Fibroblast of the aortic adventitia (primary cell): ENCODE results near the gene HCN2. TPM values are rescaled to one million over a fixed set of nuclear protein-coding genes. Genes with fewer than 3 reads are reported as not detected.

Experiments used
- DNase-seq: peaks from one replicate; pipeline ENCODE4 v3.0.0-alpha.2; 2010; ENCODE audit warnings: low read depth
- H3K4me3 ChIP-seq: 2 replicates; pipeline ENCODE4 v1.5.1; 2011; ENCODE audit warnings: low read depth, mild to moderate bottlenecking, control low read depth, low read length, moderate library complexity
- total RNA-seq: library from RNA; depleted of rRNA; stranded (reverse); fragments of >200 nt; gene quantifications from 2 replicates; pipeline ENCODE4 v1.2.3, GENCODE V29; 2012; ENCODE audit warnings: low replicate concordance
- TF ChIP-seq, protein P1 (sequence below): IDR thresholded peaks from 2 replicates; pipeline ENCODE4 v1.5.1; 2011; ENCODE audit warnings: mild to moderate bottlenecking, low read length, control low read depth, inconsistent platforms; ENCODE audit not compliant: insufficient read depth

HCN2 gene
- total RNA-seq, 1 donor: 0.63 TPM

DNA sequence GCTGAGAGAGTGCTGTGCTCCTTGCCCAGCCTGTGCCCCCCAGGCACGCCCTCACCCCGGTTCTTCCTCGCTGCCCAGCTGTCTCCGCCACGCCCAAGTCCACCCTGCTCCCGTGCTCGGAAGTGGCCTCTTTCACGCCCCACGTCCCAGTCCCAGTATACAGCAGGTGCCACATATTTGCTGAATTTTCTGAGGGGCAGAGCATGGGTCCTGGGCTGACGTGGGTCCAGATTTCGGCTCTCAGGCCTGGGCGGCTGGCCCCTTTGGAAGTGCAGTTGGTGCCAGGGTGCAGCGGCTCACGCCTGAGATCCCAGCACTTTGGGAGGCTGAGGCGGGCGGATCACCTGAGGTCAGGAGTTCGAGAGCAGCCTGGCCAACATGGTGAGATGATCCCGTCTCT lies 3.4 kb downstream of the HCN2 start:
- no peak for DNase-seq
- TF ChIP-seq, protein P1, sequence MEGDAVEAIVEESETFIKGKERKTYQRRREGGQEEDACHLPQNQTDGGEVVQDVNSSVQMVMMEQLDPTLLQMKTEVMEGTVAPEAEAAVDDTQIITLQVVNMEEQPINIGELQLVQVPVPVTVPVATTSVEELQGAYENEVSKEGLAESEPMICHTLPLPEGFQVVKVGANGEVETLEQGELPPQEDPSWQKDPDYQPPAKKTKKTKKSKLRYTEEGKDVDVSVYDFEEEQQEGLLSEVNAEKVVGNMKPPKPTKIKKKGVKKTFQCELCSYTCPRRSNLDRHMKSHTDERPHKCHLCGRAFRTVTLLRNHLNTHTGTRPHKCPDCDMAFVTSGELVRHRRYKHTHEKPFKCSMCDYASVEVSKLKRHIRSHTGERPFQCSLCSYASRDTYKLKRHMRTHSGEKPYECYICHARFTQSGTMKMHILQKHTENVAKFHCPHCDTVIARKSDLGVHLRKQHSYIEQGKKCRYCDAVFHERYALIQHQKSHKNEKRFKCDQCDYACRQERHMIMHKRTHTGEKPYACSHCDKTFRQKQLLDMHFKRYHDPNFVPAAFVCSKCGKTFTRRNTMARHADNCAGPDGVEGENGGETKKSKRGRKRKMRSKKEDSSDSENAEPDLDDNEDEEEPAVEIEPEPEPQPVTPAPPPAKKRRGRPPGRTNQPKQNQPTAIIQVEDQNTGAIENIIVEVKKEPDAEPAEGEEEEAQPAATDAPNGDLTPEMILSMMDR: no peak
- no peak overlapping the region for H3K4me3 ChIP-seq

DNA sequence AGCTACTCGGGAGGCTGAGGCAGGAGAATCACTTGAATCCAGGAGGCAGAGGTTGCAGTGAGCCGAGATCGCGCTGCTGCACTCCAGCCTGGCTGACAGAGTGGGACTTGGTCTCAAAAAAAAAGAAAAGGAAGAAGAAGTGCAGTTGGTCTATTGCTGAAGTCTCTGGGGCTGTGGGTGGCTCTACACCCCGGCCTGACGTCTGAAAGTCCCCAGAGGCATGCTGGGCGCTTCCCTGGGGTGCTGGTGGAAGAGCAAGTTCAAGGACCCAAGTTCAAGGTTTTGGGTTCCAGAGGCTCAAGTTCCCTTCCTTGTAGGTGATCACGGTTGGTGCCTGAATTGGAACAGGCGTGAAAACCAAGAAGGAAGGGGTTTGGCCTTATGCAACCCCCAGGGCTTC lies 3.8 kb downstream of the HCN2 start:
- TF ChIP-seq, protein P1: no peak
- H3K4me3 ChIP-seq: no peak overlapping the region
- DNase-seq: no peak

DNA sequence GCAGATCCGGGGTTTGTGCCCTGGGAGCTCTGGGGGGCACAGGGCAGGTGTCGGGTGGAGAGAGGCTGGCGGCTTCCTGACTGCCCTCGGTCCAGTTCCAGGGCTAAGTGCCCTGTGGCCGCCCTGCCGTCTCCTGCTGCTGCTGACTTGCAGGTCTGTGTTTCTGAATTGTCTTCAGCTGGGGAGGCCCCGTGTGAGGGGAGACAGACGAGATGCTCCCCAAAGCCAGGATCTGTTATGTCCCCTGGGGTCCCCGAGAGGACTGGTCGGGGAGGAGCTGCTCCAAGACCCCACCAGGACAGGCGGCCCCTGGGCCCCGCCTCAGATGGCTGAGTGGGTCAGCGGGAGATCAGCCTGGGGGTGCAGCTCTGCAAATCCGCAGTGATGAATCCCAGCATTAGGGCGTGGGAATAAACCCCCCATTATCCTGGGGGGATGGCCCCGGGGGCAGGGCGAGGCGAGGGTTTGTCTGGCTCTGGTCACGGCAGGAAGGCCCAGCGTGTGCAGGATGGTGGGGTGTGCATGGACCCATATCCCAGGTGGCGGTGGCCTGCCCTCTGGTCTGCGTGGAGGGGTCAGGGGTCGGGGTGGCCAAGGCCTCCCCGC lies 4.7 kb downstream of the HCN2 start:
- TF ChIP-seq, protein P1: no peak
- H3K4me3 ChIP-seq: no peak overlapping the region
- DNase-seq: no peak

DNA sequence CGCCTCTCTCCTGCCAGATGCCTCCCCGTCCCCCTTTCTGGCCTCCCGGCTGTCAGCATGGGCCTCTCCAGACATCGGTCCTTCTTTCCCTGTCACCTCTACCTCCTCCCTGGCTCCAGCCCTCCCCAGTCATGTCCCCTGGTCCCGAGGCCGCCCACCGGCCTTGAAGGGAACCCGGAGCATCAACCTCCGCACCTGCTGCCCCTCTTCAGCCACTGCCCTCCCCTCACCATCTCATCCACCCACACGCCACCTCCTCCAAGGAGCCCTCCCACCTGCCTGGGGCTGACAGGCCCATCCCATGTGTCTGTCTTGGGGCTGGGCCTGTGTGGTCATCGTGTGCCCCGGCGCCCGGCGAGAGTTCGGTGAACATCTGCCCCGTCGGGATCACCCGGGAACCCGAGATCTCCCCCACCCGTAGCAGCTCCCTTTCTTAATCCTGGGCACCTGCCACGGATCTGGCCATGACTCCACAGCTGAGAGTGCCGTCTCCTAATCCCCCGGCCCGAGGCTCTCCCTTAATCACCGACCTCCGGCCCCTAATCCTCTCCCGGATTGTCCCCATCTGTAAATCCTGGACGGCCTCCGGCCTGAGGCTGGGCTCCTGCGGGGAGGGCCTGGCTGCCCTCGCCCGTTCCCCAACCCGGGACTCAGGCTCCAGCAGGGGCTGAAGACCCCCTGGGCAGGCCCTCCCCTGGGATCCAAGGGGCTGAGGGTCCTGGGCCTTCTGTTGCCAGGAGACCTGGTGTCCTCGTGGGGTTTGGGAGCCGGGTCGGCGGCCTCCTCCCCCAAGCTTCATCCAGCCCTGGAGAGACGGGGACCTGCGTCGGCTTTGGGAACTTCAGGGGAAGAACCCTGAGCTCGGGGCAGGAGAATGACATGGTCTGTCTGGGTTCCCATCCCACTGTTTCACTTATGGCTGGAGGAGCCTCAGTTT lies 5.9 kb downstream of the HCN2 start:
- TF ChIP-seq, protein P1: no peak
- H3K4me3 ChIP-seq: no peak overlapping the region
- DNase-seq: no peak

DNA sequence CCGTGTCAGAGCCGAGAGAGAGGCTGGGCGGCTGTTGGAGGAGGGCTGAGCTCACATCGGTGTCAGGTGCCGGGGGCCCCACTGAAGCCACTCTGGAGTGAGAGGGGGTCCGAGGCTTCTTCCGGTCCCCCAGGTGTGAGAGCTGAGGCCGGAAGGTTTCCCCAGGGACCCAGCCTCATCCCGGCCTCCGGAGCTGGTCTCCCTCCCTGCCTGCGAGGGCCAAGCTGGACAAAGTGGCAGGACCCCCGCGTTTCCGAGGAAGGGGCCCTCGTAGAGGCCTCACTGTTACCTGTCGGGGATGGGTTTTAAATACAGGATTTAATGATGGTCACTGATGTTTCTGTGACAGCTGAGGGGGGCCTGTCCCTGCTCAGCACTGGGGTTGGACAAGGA lies 6.6 kb downstream of the HCN2 start:
- no peak overlapping the region for H3K4me3 ChIP-seq
- TF ChIP-seq, protein P1: no peak
- no peak for DNase-seq

DNA sequence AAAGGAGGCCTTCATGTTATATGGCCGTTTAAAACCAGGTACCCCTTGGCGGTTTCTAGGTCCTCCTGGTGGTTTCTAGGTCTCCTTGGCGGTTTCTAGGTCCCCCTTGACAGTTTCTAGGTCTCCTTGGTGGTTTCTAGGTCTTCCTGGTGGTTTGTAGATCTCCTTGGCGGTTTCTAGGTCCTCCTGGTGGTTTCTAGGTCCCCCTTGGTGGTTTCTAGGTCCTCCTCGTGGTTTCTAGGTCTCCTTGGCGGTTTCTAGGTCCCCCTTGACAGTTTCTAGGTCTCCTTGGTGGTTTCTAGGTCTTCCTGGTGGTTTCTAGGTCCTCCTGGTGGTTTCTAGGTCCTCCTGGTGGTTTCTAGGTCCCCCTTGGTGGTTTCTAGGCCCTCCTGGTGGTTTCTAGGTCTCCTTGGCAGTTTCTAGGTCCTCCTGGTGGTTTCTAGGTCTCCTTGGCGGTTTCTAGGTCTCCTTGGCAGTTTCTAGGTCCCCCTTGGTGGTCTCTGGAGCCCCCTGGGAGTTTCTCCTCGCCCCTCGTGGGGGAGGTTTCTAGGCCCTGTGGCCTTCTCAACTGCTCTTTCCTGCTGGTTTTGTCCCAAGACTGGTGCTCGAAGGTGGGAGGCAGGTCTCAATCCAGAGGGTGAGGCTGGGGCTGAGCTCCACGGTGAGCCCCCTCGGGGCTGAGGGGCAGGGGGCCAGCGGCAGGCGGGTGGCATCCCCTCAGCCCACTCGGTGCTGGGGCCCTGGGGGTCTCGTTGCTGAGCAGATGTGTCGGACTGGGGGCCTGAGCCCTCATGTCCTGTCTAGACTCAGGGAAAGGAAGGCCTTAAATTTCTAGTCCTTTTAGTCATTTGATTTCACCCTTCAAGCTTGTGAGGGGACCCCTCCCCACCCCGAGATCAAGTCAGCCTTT lies 8.0 kb downstream of the HCN2 start:
- TF ChIP-seq, protein P1: no peak
- DNase-seq: no peak
- no peak overlapping the region for H3K4me3 ChIP-seq
